PC-3 (cell line): Measurements from ENCODE around the gene ARHGEF38. TPM values are rescaled to one million over a fixed set of nuclear protein-coding genes. Genes with fewer than 3 reads are reported as not detected.
A peak's percentile ranks its signal among the peaks of the same experiment; 100 is the strongest.

Experiments used
- ATAC-seq: fragments of 200-7000 bp; cut with Tn5 transposase; 2 replicates; pipeline ENCODE4 v1.9.1; 2020; ENCODE audit warnings: mild to moderate bottlenecking, moderate library complexity
- BruUV-seq: library from RNA; stranded (reverse); fragments of 400-500 nt; replicated peaks from 2 replicates; lab custom pipeline; 2021; lab: Mats Ljungman, UMichigan
- CTCF ChIA-PET: fragments of 300-600 bp; sonication (Branson Sonifier 250); formaldehyde crosslinking; loops from one replicate; lab custom pipeline; 2022; ENCODE audit warnings: antibody characterized with exemption; lab: Charles Lee
- POLR2A ChIA-PET: fragments of 300-600 bp; sonication (Branson Sonifier 250); formaldehyde crosslinking; loops from one replicate; lab custom pipeline; 2022; ENCODE audit warnings: antibody characterized with exemption; ENCODE audit not compliant: unreplicated experiment; lab: Charles Lee
- DNase-seq: peaks from one replicate; pipeline ENCODE4 v3.0.0-alpha.2; 2015
- H2AFZ ChIP-seq: fragments of 300-600 bp; sonication (generic); 2 replicates; pipeline ENCODE4 v1.6.0; 2016; ENCODE audit warnings: antibody characterized with exemption, low read length
- H3F3A ChIP-seq: fragments of 300-600 bp; sonication (generic); one replicate; pipeline ENCODE4 v1.6.0; 2017; ENCODE audit warnings: antibody characterized with exemption, low read length, control low read depth, mild to moderate bottlenecking; ENCODE audit not compliant: unreplicated experiment
- H3K27ac ChIP-seq: fragments of 300-600 bp; sonication (generic); 2 replicates; pipeline ENCODE4 v1.5.1; 2016; ENCODE audit warnings: mild to moderate bottlenecking, low read length
- H3K27me3 ChIP-seq: fragments of 300-600 bp; sonication (generic); 2 replicates; pipeline ENCODE4 v1.6.1; 2016; ENCODE audit warnings: low read length, mixed read lengths
- H3K36me3 ChIP-seq: fragments of 300-600 bp; sonication (generic); 2 replicates; pipeline ENCODE4 v1.6.1; 2016; ENCODE audit warnings: low read depth, mixed run types, low read length, mixed read lengths
- H3K4me1 ChIP-seq: fragments of 300-600 bp; sonication (generic); 2 replicates; pipeline ENCODE4 v1.5.1; 2016; ENCODE audit warnings: low read length; ENCODE audit not compliant: insufficient read depth
- H3K4me2 ChIP-seq: fragments of 300-600 bp; sonication (generic); 2 replicates; pipeline ENCODE4 v1.6.0; 2016; ENCODE audit warnings: low read length
- H3K4me3 ChIP-seq: fragments of 300-600 bp; sonication (generic); 2 replicates; pipeline ENCODE4 v1.5.1; 2016; ENCODE audit warnings: mild to moderate bottlenecking, low read length, mixed read lengths
- H3K79me2 ChIP-seq: fragments of 300-600 bp; sonication (generic); 2 replicates; pipeline ENCODE4 v1.6.1; 2017; ENCODE audit warnings: low read length, mixed read lengths
- H3K9ac ChIP-seq: fragments of 300-600 bp; sonication (generic); 2 replicates; pipeline ENCODE4 v1.6.0; 2016; ENCODE audit warnings: mild to moderate bottlenecking, low read length
- H3K9me2 ChIP-seq: fragments of 300-600 bp; sonication (generic); replicated peaks from 2 replicates; pipeline ENCODE4 v1.6.1; 2016; ENCODE audit warnings: mixed run types, low read length, mixed read lengths
- H3K9me3 ChIP-seq: fragments of 300-600 bp; sonication (generic); 2 replicates; pipeline ENCODE4 v1.6.1; 2016; ENCODE audit warnings: low read length, mixed read lengths
- H4K20me1 ChIP-seq: fragments of 300-600 bp; sonication (generic); 2 replicates; pipeline ENCODE4 v1.6.1; 2016; ENCODE audit warnings: low read length, mixed read lengths
- CTCF ChIP-seq: fragments of 300-600 bp; sonication (generic); conservative IDR thresholded peaks from 2 replicates; pipeline ENCODE4 v1.5.1; 2017; ENCODE audit warnings: antibody characterized with exemption, low read depth, mild to moderate bottlenecking, low read length
- EZH2 ChIP-seq: fragments of 300-600 bp; sonication (generic); IDR thresholded peaks from one replicate; pipeline ENCODE4 v1.6.1; 2017; ENCODE audit warnings: antibody characterized with exemption, mild to moderate bottlenecking, low read length; ENCODE audit not compliant: unreplicated experiment
- EZH2phosphoT487 ChIP-seq: fragments of 300-600 bp; sonication (generic); IDR thresholded peaks from 2 replicates; pipeline ENCODE4 v1.6.1; 2018; ENCODE audit warnings: mild to moderate bottlenecking, antibody characterized with exemption, low read length, borderline replicate concordance
- intact Hi-C: fragments of 100-400 bp; cut with micrococcal nuclease; formaldehyde crosslinking; loops from 2 replicates; pipeline ENCODE4 v1.9.0; 2023
- total RNA-seq: library from RNA; depleted of rRNA; stranded (reverse); fragments of >200 nt; gene quantifications from 2 replicates; pipeline ENCODE4 v1.2.3, GENCODE V29; 2014

Gene ARHGEF38
- total RNA-seq, 1 experiment from 2014 or later = 2.0 TPM

GRCh38 chr4:105651884-105652283, 99.5 kb downstream of the ARHGEF38 start:
- no peak for ATAC-seq
- no peak for DNase-seq
- no peak overlapping the region for H3K4me2 ChIP-seq
- no peaks in the 10 kb centered on the region for H3K27me3 ChIP-seq
- no peaks in the 10 kb centered on the region for H3K9me3 ChIP-seq
- BruUV-seq = no TSS peak
- ChIA-PET POLR2A (no interaction called here), CTCF (interaction anchor here (0.6 kb wide), 1 partner anchor 18 kb away, joined by 3 read pairs; no protein-coding TSS in a partner anchor)
- no peak overlapping the region for H2AFZ ChIP-seq
- no peaks in the 10 kb centered on the region for H3K36me3 ChIP-seq
- H4K20me1 ChIP-seq = no peaks in the 10 kb centered on the region
- no peak overlapping the region for H3K4me3 ChIP-seq
- H3K9me2 ChIP-seq = no peaks in the 10 kb centered on the region
- H3F3A ChIP-seq = no peaks in the 10 kb centered on the region
- no peaks in the 10 kb centered on the region for H3K79me2 ChIP-seq
- intact Hi-C loops = no loop called here
- H3K9ac ChIP-seq = no peak overlapping the region
- peaks cover 4% of the 10 kb centered on the region for H3K4me1 ChIP-seq
- no peak overlapping the region for H3K27ac ChIP-seq
- TF ChIP-seq EZH2phosphoT487 (no peak), CTCF (no peak), EZH2 (no peak)

GRCh38 chr4:105652286-105652888, 100.0 kb downstream of the ARHGEF38 start:
- no peaks in the 10 kb centered on the region for H3F3A ChIP-seq
- no peaks in the 10 kb centered on the region for H3K9me2 ChIP-seq
- no peak overlapping the region for H2AFZ ChIP-seq
- ChIA-PET CTCF (interaction anchor here (0.6 kb wide), 1 partner anchor 19 kb away, joined by 3 read pairs; no protein-coding TSS in a partner anchor), POLR2A (no interaction called here)
- no peaks in the 10 kb centered on the region for H3K36me3 ChIP-seq
- H3K4me2 ChIP-seq = no peak overlapping the region
- no TSS peak for BruUV-seq
- no peak for DNase-seq
- no peak overlapping the region for H3K9ac ChIP-seq
- no peak overlapping the region for H3K27ac ChIP-seq
- ATAC-seq = no peak
- H3K4me3 ChIP-seq = no peak overlapping the region
- no peaks in the 10 kb centered on the region for H4K20me1 ChIP-seq
- no peaks in the 10 kb centered on the region for H3K79me2 ChIP-seq
- no peaks in the 10 kb centered on the region for H3K9me3 ChIP-seq
- H3K27me3 ChIP-seq = no peaks in the 10 kb centered on the region
- intact Hi-C loops = no loop called here
- no peak for TF ChIP-seq EZH2
- peaks cover 8% of the 10 kb centered on the region for H3K4me1 ChIP-seq

- no peak overlapping the region for H2AFZ ChIP-seq
- DNase-seq = peak; percentile 54
- peak overlapping the region; percentile 34 for H3K27ac ChIP-seq
- no peaks in the 10 kb centered on the region for H4K20me1 ChIP-seq
- ATAC-seq = peak; percentile 59
- H3K9ac ChIP-seq = no peak overlapping the region
- no peak overlapping the region for H3K4me3 ChIP-seq
- intact Hi-C loops = no loop called here
- no peak overlapping the region for H3K4me2 ChIP-seq
- POLR2A ChIA-PET = no interaction called here
- no TSS peak for BruUV-seq
- H3F3A ChIP-seq = no peaks in the 10 kb centered on the region
- H3K9me2 ChIP-seq = no peaks in the 10 kb centered on the region
- TF ChIP-seq CTCF (no peak), EZH2phosphoT487 (no peak), EZH2 (no peak)
- no peaks in the 10 kb centered on the region for H3K27me3 ChIP-seq
- H3K79me2 ChIP-seq = no peaks in the 10 kb centered on the region
- CTCF ChIA-PET = no interaction called here
- H3K36me3 ChIP-seq = no peaks in the 10 kb centered on the region
- H3K4me1 ChIP-seq = peaks cover 30% of the 10 kb centered on the region
- no peaks in the 10 kb centered on the region for H3K9me3 ChIP-seq
Observed at GRCh38 chr4:105657117-105657765, 104.8 kb downstream of the ARHGEF38 start.
